ENCODE results near the gene CD200R1L.

The CD200R1L gene

GRCh38 chr3:112785321-112786001, 61.2 kb downstream of the CD200R1L start:
- DNase-seq (ENCODE audit: insufficient read length, low spot score) (no peak), FAIRE-seq (no peak)
- TF ChIP-seq SPI1 (IDR thresholded peaks at IDR 0.05; ENCODE audit: low read depth, low read length) (no peak), POLR2A (IDR thresholded peaks at IDR 0.05; ENCODE audit: low read depth, low read length) (no peak), POU2F2 (IDR thresholded peaks at IDR 0.05; ENCODE audit: low read depth, low read length) (no peak), POLR2AphosphoS5 (IDR thresholded peaks at IDR 0.05; ENCODE audit: low read depth, low read length) (no peak), TAF1 (IDR thresholded peaks at IDR 0.05; ENCODE audit: low read depth, low read length) (no peak), PAX5 (IDR thresholded peaks at IDR 0.05; ENCODE audit: insufficient read depth, low read length, severe bottlenecking) (no peak)

DNA sequence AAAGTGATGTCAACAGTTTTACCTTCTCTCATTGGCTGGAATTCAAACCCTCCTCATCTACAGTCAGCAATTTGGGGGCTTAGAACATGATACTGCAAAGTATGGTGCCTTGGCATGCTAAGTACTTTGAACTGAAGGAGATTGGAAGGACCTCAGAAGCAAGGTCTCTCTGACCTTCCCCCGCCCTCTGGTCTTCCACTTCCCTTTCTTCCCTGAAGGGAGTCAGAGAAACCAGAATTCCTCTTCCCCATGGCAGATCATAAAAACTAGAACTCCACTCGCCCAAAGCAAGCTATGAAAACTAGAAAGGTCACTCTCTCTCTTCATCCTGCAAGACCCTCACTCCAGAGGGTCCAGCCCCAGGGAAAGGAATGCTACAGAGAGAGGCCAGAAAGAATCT, 64.2 kb downstream of the CD200R1L start:
- DNase-seq (ENCODE audit: insufficient read length, low spot score) (no peak), FAIRE-seq (no peak)
- TF ChIP-seq POLR2AphosphoS5 (IDR thresholded peaks at IDR 0.05; ENCODE audit: low read depth, low read length) (no peak), POLR2A (IDR thresholded peaks at IDR 0.05; ENCODE audit: low read depth, low read length) (no peak), PAX5 (IDR thresholded peaks at IDR 0.05; ENCODE audit: insufficient read depth, low read length, severe bottlenecking) (no peak), SPI1 (IDR thresholded peaks at IDR 0.05; ENCODE audit: low read depth, low read length) (0 out of 2 replicates have a peak, but pooled peaks have one; percentile 18), TAF1 (IDR thresholded peaks at IDR 0.05; ENCODE audit: low read depth, low read length) (no peak)

- DNase-seq (ENCODE audit: insufficient read length, low spot score) (no peak), FAIRE-seq (no peak)
- TF ChIP-seq PAX5 (IDR thresholded peaks at IDR 0.05; ENCODE audit: insufficient read depth, low read length, severe bottlenecking) (no peak), SPI1 (IDR thresholded peaks at IDR 0.05; ENCODE audit: low read depth, low read length) (no peak), POLR2AphosphoS5 (IDR thresholded peaks at IDR 0.05; ENCODE audit: low read depth, low read length) (no peak), TAF1 (IDR thresholded peaks at IDR 0.05; ENCODE audit: low read depth, low read length) (no peak), POLR2A (IDR thresholded peaks at IDR 0.05; ENCODE audit: low read depth, low read length) (no peak), POU2F2 (IDR thresholded peaks at IDR 0.05; ENCODE audit: low read depth, low read length) (no peak)
These were observed 65.1 kb downstream of the CD200R1L start for GRCh38 chr3:112781599-112781998.

DNA sequence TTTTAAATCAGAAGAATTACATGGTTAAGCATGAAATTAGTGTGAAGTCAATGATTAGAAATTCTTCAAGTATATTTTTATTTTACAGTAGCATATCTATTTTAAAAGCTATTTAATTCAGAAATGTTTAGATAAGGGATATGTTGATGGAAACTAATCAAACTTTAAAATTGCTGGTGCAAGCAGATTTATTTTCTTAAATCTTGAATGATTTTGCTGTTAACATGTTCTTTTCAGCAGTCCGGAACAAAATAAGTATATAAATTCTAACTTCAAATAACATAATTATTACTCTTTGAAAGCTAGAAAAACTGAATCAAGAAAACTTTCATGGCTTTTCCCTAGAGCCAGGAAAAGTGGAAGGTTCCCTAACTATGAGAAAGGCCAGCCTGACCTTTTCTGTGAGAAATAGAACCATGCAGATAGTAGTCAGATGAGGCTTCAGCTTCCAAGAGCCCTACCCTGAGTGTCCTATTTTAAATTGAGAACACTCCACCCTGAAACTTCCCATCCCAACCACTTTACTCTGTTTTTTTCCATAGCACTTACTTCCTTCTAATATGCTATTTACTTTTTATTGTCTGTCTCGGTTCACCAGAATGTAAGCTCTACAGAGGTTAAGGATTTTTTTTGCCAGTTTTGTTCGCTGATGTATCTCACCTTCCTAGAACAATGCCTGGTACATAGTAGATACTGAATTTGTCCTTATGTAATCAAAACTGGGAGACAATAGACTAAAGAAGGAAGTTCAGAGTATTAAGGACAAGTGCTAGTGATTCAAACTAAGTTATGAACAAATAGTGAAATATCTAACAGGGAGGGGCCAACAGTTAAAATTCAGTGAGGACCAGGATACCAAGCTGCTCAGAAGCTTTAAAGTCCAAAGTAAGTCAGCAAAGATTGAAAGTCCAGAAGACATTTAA, 66.8 kb downstream of the CD200R1L start:
- FAIRE-seq: no peak
- DNase-seq (ENCODE audit: insufficient read length, low spot score): no peak
- TF ChIP-seq POLR2A (IDR thresholded peaks at IDR 0.05; ENCODE audit: low read depth, low read length) (no peak), PAX5 (IDR thresholded peaks at IDR 0.05; ENCODE audit: insufficient read depth, low read length, severe bottlenecking) (no peak), TAF1 (IDR thresholded peaks at IDR 0.05; ENCODE audit: low read depth, low read length) (no peak), SPI1 (IDR thresholded peaks at IDR 0.05; ENCODE audit: low read depth, low read length) (no peak), POLR2AphosphoS5 (IDR thresholded peaks at IDR 0.05; ENCODE audit: low read depth, low read length) (no peak), POU2F2 (IDR thresholded peaks at IDR 0.05; ENCODE audit: low read depth, low read length) (no peak)

GRCh38 chr3:112779011-112779410, 67.7 kb downstream of the CD200R1L start:
- TF ChIP-seq POU2F2 (IDR thresholded peaks at IDR 0.05; ENCODE audit: low read depth, low read length) (no peak), PAX5 (IDR thresholded peaks at IDR 0.05; ENCODE audit: insufficient read depth, low read length, severe bottlenecking) (no peak), POLR2AphosphoS5 (IDR thresholded peaks at IDR 0.05; ENCODE audit: low read depth, low read length) (no peak), TAF1 (IDR thresholded peaks at IDR 0.05; ENCODE audit: low read depth, low read length) (no peak), POLR2A (IDR thresholded peaks at IDR 0.05; ENCODE audit: low read depth, low read length) (no peak), SPI1 (IDR thresholded peaks at IDR 0.05; ENCODE audit: low read depth, low read length) (no peak)

GRCh38 chr3:112778353-112778948, 68.2 kb downstream of the CD200R1L start:
- no peak for TF ChIP-seq POLR2A (IDR thresholded peaks at IDR 0.05; ENCODE audit: low read depth, low read length)
- no peak for DNase-seq (ENCODE audit: insufficient read length, low spot score)
- no peak for FAIRE-seq

More at GRCh38 chr3:112779011-112779410, 67.7 kb downstream of the CD200R1L start:
- FAIRE-seq: no peak
- DNase-seq (ENCODE audit: insufficient read length, low spot score): no peak

DNA sequence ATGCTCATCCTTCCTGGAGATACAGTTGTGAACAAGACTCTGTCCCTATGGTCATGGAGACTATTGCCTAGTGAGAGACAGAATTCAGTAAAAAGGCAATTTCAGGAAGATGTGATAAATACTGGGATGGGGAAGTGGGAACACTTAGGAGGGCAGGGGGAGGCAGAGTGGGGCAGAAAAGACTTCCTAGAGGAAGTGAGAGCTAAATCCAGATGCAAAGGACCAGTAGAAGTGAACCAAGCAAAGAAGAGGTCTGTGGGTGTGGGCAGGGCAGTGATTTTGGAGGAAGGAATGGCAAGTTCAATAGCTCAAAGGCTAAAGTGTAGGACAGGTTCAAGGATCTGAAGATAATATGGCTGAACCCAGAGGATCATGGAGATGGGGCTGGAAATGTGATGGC, 68.9 kb downstream of the CD200R1L start:
- TF ChIP-seq POU2F2 (IDR thresholded peaks at IDR 0.05; ENCODE audit: low read depth, low read length) (no peak), TAF1 (IDR thresholded peaks at IDR 0.05; ENCODE audit: low read depth, low read length) (no peak), PAX5 (IDR thresholded peaks at IDR 0.05; ENCODE audit: insufficient read depth, low read length, severe bottlenecking) (no peak), SPI1 (IDR thresholded peaks at IDR 0.05; ENCODE audit: low read depth, low read length) (no peak), POLR2AphosphoS5 (IDR thresholded peaks at IDR 0.05; ENCODE audit: low read depth, low read length) (no peak), POLR2A (IDR thresholded peaks at IDR 0.05; ENCODE audit: low read depth, low read length) (no peak)
- DNase-seq (ENCODE audit: insufficient read length, low spot score) (no peak), FAIRE-seq (no peak)

DNA sequence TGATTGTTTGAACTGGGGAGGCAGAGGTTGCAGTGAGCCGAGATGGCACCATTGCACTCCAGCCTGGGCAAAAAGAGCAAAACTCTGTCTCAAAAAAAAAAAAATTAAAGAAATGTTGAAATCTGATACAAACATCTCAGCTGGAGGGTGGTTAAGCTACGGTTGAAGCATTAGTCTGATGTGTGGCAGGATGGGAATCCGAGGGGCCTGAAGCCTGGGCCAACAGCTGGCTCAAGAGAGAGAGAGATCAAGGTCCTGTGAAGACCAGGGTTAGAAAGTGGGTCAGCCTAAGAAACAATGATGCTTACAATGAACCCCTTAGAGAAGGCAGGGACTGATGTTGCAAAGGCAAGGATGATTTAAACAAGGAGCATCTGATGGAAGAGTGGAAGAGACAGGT, 69.8 kb downstream of the CD200R1L start:
- FAIRE-seq (no peak), DNase-seq (ENCODE audit: insufficient read length, low spot score) (no peak)
- TF ChIP-seq POLR2AphosphoS5 (IDR thresholded peaks at IDR 0.05; ENCODE audit: low read depth, low read length): no peak
- no peak for TF ChIP-seq POLR2A (IDR thresholded peaks at IDR 0.05; ENCODE audit: low read depth, low read length)
- no peak for TF ChIP-seq SPI1 (IDR thresholded peaks at IDR 0.05; ENCODE audit: low read depth, low read length)
- no peak for TF ChIP-seq POU2F2 (IDR thresholded peaks at IDR 0.05; ENCODE audit: low read depth, low read length)
- TF ChIP-seq TAF1 (IDR thresholded peaks at IDR 0.05; ENCODE audit: low read depth, low read length): no peak
- TF ChIP-seq PAX5 (IDR thresholded peaks at IDR 0.05; ENCODE audit: insufficient read depth, low read length, severe bottlenecking): no peak

DNA sequence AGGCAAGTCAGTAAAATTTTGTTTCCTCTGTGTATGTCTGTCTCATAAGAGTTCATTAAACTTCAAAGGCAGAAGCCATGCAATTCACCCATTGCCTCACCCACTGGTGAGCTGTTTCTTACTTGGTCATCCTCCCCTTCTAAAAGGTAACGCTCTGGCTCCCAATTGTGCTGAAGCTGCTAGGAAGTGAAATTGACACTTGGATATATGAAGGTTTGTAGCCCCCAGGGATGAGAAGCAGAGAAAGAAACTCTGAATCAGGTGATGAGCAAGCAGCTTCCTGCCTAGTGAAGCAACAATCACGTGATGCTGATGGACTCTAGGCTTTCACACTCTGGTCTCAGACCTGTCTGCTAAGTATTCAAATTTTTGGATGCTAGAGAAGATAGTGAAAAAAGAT, 70.7 kb downstream of the CD200R1L start:
- no peak for FAIRE-seq
- DNase-seq (ENCODE audit: insufficient read length, low spot score): no peak
- TF ChIP-seq POLR2A (IDR thresholded peaks at IDR 0.05; ENCODE audit: low read depth, low read length) (no peak), SPI1 (IDR thresholded peaks at IDR 0.05; ENCODE audit: low read depth, low read length) (no peak), POLR2AphosphoS5 (IDR thresholded peaks at IDR 0.05; ENCODE audit: low read depth, low read length) (no peak), TAF1 (IDR thresholded peaks at IDR 0.05; ENCODE audit: low read depth, low read length) (no peak), PAX5 (IDR thresholded peaks at IDR 0.05; ENCODE audit: insufficient read depth, low read length, severe bottlenecking) (no peak), POU2F2 (IDR thresholded peaks at IDR 0.05; ENCODE audit: low read depth, low read length) (no peak)
